GM18499 (cell line): Measurements from ENCODE around the gene FBF1.
A peak's percentile ranks its signal among the peaks of the same experiment; 100 is the strongest.
"Not testable (repeated sequence)": the region's sequence is repeated elsewhere in the genome, so short reads cannot be mapped to it uniquely, and the experiment has no call there.

Experiments used
- ATAC-seq: cut with Tn5 transposase; IDR thresholded peaks from one replicate; pipeline ENCODE4 v1.9.1; 2021; ENCODE audit warnings: moderate number of reproducible peaks; ENCODE audit not compliant: insufficient read depth, unreplicated experiment

Gene FBF1

GRCh38 chr17:75940727-75941441 lies at the start of gene FBF1:
Gene FBF1 (minus strand): TSS chr17:75941042. CDS start chr17:75938149, 2,893 bp downstream.
- peak; percentile 49 for ATAC-seq

GRCh38 chr17:75987041-75987440 lies 46.2 kb upstream of the FBF1 start:
- ATAC-seq = no peak

- no peak for ATAC-seq
These were observed 45.1 kb upstream of the FBF1 start for GRCh38 chr17:75985986-75986385.

- ATAC-seq = no peak
These were observed 42.8 kb upstream of the FBF1 start for GRCh38 chr17:75983501-75984181.

- ATAC-seq = no peak
These were observed 40.3 kb upstream of the FBF1 start for GRCh38 chr17:75981019-75981615.

- ATAC-seq = no peak
These were observed 39.6 kb upstream of the FBF1 start for GRCh38 chr17:75980188-75981018.

GRCh38 chr17:75979705-75980187 lies 38.9 kb upstream of the FBF1 start:
- no peak for ATAC-seq

GRCh38 chr17:75978938-75979704 lies 38.3 kb upstream of the FBF1 start, which contains the start of the genes ACOX1 and TEN1:
Gene ACOX1 (minus strand): TSS chr17:75979166. CDS start chr17:75979073, 93 bp downstream.
Gene TEN1 (plus strand): TSS chr17:75979240. CDS start chr17:75986193, 6,953 bp downstream.
- ATAC-seq = no peak

GRCh38 chr17:75976175-75976848 lies 35.5 kb upstream of the FBF1 start:
- ATAC-seq = no peak

- no peak for ATAC-seq
These were observed 34.9 kb upstream of the FBF1 start for GRCh38 chr17:75975757-75976174.

- not testable (repeated sequence) for ATAC-seq
These were observed 34.3 kb upstream of the FBF1 start for GRCh38 chr17:75975187-75975586.

GRCh38 chr17:75970626-75971025 lies 29.8 kb upstream of the FBF1 start:
- no peak for ATAC-seq

- ATAC-seq = no peak
These were observed 29.2 kb upstream of the FBF1 start for GRCh38 chr17:75970011-75970523.

GRCh38 chr17:75969044-75969443 lies 28.2 kb upstream of the FBF1 start:
- not testable (repeated sequence) for ATAC-seq

GRCh38 chr17:75965468-75965867 lies 24.6 kb upstream of the FBF1 start:
- ATAC-seq = no peak

GRCh38 chr17:75959839-75960511 lies 19.1 kb upstream of the FBF1 start:
- no peak for ATAC-seq

- no peak for ATAC-seq
These were observed 18.4 kb upstream of the FBF1 start for GRCh38 chr17:75959051-75959838.
